Esophagus muscularis mucosa (tissue), 4 donors: ENCODE data around the gene LSS. TPM values are rescaled to one million over a fixed set of nuclear protein-coding genes. Genes with fewer than 3 reads are reported as not detected.
A peak's percentile ranks its signal among the peaks of the same experiment; 100 is the strongest.

Experiments
- DNase-seq: peaks from one replicate; pipeline ENCODE4 v3.0.0-alpha.2; 2017; ENCODE audit errors: extremely low spot score
- H3K27ac ChIP-seq, 4 donors: fragments of 200-600 bp; sonication (generic); replicated peaks in 1 of 4; 1 replicate in 3 of 4; 2 replicates in 1 of 4; pipeline ENCODE4 v1.5.1; 2016 to 2019; ENCODE audit warnings: mild to moderate bottlenecking in 1 of 4
- H3K27me3 ChIP-seq, 4 donors: fragments of 200-600 bp; sonication (generic); one replicate each; pipeline versions ENCODE4 v1.5.1 to v1.6.0; 2016 to 2019
- H3K36me3 ChIP-seq, 4 donors: fragments of 200-600 bp; sonication (generic); one replicate each; pipeline ENCODE4 v1.5.1; 2016 to 2019
- H3K4me1 ChIP-seq, 4 donors: fragments of 200-600 bp; sonication (generic); one replicate each; pipeline ENCODE4 v1.5.1; 2016 to 2019
- H3K4me3 ChIP-seq, 4 donors: fragments of 200-600 bp; sonication (generic); 1 replicate in 2 of 4; 2 replicates in 2 of 4; pipeline ENCODE4 v1.5.1; 2016 to 2019; ENCODE audit warnings: mild to moderate bottlenecking in 4 of 4, moderate library complexity in 1 of 4
- H3K9me3 ChIP-seq, 4 donors: fragments of 200-600 bp; sonication (generic); 1 replicate in 3 of 4; 2 replicates in 1 of 4; pipeline ENCODE4 v1.5.1; 2016 to 2019
- CTCF ChIP-seq, 3 experiments: fragments of 200-600 bp in 2 of 3; fragments of 450-650 bp in 1 of 3; sonication (generic) in 2 of 3; IDR thresholded peaks; one replicate each; pipeline ENCODE4 v1.5.1; 2017 to 2019; ENCODE audit warnings: antibody characterized with exemption in 3 of 3, mild to moderate bottlenecking in 2 of 3, moderate library complexity in 1 of 3
- EP300 ChIP-seq: sonication (generic); formaldehyde crosslinking; IDR thresholded peaks from one replicate; pipeline ENCODE4 v1.6.1; 2017; ENCODE audit warnings: antibody characterized with exemption
- POLR2A ChIP-seq: fragments of 450-650 bp; IDR thresholded peaks from one replicate; pipeline ENCODE4 v1.6.1; 2017; ENCODE audit warnings: antibody characterized with exemption, moderate library complexity, mild to moderate bottlenecking, low read depth
- POLR2AphosphoS5 ChIP-seq, 2 donors: sonication (generic); formaldehyde crosslinking; IDR thresholded peaks; one replicate each; pipeline ENCODE4 v1.6.1; 2017; ENCODE audit warnings: antibody characterized with exemption in 2 of 2
- WGBS: methylation state at CpG from one replicate; pipeline ENCODE4 v1.1.5; 2018; 5-methylcytosine and 5-hydroxymethylcytosine counted together
- intact Hi-C: fragments of 100-400 bp; cut with DNase I; formaldehyde crosslinking; loops from one replicate; pipeline ENCODE4 v1.15.1; 2023
- total RNA-seq, 4 donors: library from RNA; depleted of rRNA; stranded (reverse); fragments of >200 nt; gene quantifications; one replicate each; pipeline versions ENCODE4 v1.1.0 to v1.2.1, GENCODE V29; 2016

The LSS gene
- total RNA-seq, 4 donors from 2014 or later = 45.3 to 66.3 (median 53.1) TPM

- H3K27ac ChIP-seq = peak overlapping the region; percentile 74 to 78 (median 74)
- DNase-seq = peak; percentile 90
- TF ChIP-seq POLR2AphosphoS5 (IDR thresholded peaks at IDR 0.05) (no peak), POLR2A (no peak), EP300 (no peak), CTCF (IDR thresholded peaks at IDR 0.05) (no peak)
- peaks cover 0 to 7% (median 0%) of the 10 kb centered on the region in 4 donors for H3K27me3 ChIP-seq
- H3K9me3 ChIP-seq = no peaks in the 10 kb centered on the region
- H3K4me3 ChIP-seq = no peak overlapping the region
- intact Hi-C loops = loop anchor here (5.0 kb wide), 1 partner anchor 38 kb away; the partner anchor contains the start of gene LSS
- H3K36me3 ChIP-seq = peaks cover 14 to 53% (median 46%) of the 10 kb centered on the region in 4 donors
- 73% methylated on average over 7 of the region's 9 CpGs for WGBS
- peaks cover 39 to 50% (median 40%) of the 10 kb centered on the region in 4 donors for H3K4me1 ChIP-seq
These were observed 39.2 kb downstream of the LSS start for GRCh38 chr21:46189213-46189958.

- intact Hi-C loops = loop anchor here (5.0 kb wide), 1 partner anchor 39 kb away; the partner anchor contains the start of gene LSS
- DNase-seq = peak; percentile 92
- Histone ChIP-seq H3K9me3 (no peaks in the 10 kb centered on the region), H3K4me1 (peaks cover 39 to 56% (median 42%) of the 10 kb centered on the region in 4 donors), H3K27me3 (peaks cover 0 to 13% (median 0%) of the 10 kb centered on the region in 4 donors), H3K36me3 (peaks cover 6 to 44% (median 38%) of the 10 kb centered on the region in 4 donors), H3K4me3 (no peak overlapping the region), H3K27ac (peak overlapping the region; percentile 74 to 78 (median 74))
- TF ChIP-seq EP300 (no peak), POLR2AphosphoS5 (IDR thresholded peaks at IDR 0.05) (peak; percentile 69 to 87)
- WGBS = 44% methylated on average over 17 of the region's 17 CpGs
These were observed 40.1 kb downstream of the LSS start for GRCh38 chr21:46188226-46189212.

- Histone ChIP-seq H3K4me1 (peaks cover 39 to 62% (median 45%) of the 10 kb centered on the region in 4 donors), H3K9me3 (no peaks in the 10 kb centered on the region), H3K36me3 (peaks cover 5 to 38% (median 32%) of the 10 kb centered on the region in 4 donors), H3K4me3 (no peak overlapping the region), H3K27ac (peak overlapping the region in 3 of 4 donors; percentile 74 to 78 (median 75)), H3K27me3 (peaks cover 0 to 17% (median 0%) of the 10 kb centered on the region in 4 donors)
- intact Hi-C loops = loop anchor here (5.0 kb wide), 1 partner anchor 39 kb away; the partner anchor contains the start of gene LSS
- peak; percentile 72 for DNase-seq
- 93% methylated on average over 7 of the region's 7 CpGs for WGBS
- no peak for TF ChIP-seq EP300
- no peak for TF ChIP-seq POLR2A
- TF ChIP-seq POLR2AphosphoS5 (IDR thresholded peaks at IDR 0.05) = no peak
- no peak for TF ChIP-seq CTCF (IDR thresholded peaks at IDR 0.05)
These were observed 40.8 kb downstream of the LSS start for GRCh38 chr21:46187814-46188213.

GRCh38 chr21:46187261-46187660, 41.3 kb downstream of the LSS start:
- Histone ChIP-seq H3K4me3 (no peak overlapping the region), H3K27me3 (peaks cover 0 to 20% (median 0%) of the 10 kb centered on the region in 4 donors), H3K27ac (peak overlapping the region in 1 of 4 donors; percentile 75), H3K4me1 (peaks cover 39 to 67% (median 45%) of the 10 kb centered on the region in 4 donors), H3K9me3 (no peaks in the 10 kb centered on the region), H3K36me3 (peaks cover 0 to 33% (median 27%) of the 10 kb centered on the region in 4 donors)
- 97% methylated on average over 8 of the region's 8 CpGs for WGBS
- peak; percentile 17 for DNase-seq
- no peak for TF ChIP-seq EP300
- TF ChIP-seq CTCF (IDR thresholded peaks at IDR 0.05) = no peak
- no peak for TF ChIP-seq POLR2A
- TF ChIP-seq POLR2AphosphoS5 (IDR thresholded peaks at IDR 0.05) = no peak
- intact Hi-C loops = loop anchor here (5.0 kb wide), 1 partner anchor 40 kb away; the partner anchor contains the start of gene LSS
